ENCODE data around the gene FMO2. TPM values are rescaled to one million over a fixed set of nuclear protein-coding genes. Genes with fewer than 3 reads are reported as not detected.

FMO2 gene
- total and polyA plus RNA-seq, 10 of the 15 experiments (the other 5 are each of a cell fraction or from before 2014, with no cell fraction given), result not detected

DNA sequence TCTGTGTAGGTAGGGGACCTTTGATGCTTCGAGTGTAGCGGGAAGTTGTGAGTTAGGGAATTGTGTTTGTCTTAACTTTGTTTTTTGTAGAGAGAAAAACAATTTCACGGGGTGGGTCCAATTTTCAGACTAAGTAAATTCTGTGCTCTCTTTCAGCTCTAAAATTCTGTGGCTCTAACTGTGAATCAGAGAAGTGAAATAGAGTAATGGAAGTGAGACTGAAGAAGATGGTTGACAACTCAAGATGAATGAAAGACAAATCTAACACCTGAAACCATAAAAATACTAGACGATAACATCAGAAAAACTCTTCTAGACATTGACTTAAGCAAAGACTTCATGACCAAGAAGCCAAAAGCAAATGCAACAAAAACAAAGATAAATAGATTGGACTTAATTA is 58.8 kb downstream of the FMO2 start:
- POLR2A ChIA-PET, result interaction anchor here (0.6 to 0.7 kb wide), 2 partner anchors 52 to 506 kb away, joined by 3 to 5 read pairs; no protein-coding TSS in a partner anchor
- no TSS peak for BruUV-seq (replicated peaks)
- H3K27me3 ChIP-seq (replicated peaks in 1 of 2; ENCODE audit: control insufficient read depth in 2 of 2, insufficient read depth in 2 of 2, low read length in 1 of 2), result no peaks in the 10 kb centered on the region
- H3K9ac ChIP-seq (ENCODE audit: control insufficient read depth, insufficient read depth, low read length), result no peak overlapping the region
- no peak overlapping the region for H3K4me3 ChIP-seq
- no peak for DNase-seq (ENCODE audit: low read depth, low spot score)
- H4K20me1 ChIP-seq (ENCODE audit: control insufficient read depth, insufficient read depth), result no peaks in the 10 kb centered on the region
- H3K4me2 ChIP-seq (ENCODE audit: control insufficient read depth, insufficient read depth), result no peak overlapping the region
- no peak for FAIRE-seq
- H3K36me3 ChIP-seq (ENCODE audit: control insufficient read depth in 2 of 2, insufficient read depth in 2 of 2, low read length in 1 of 2), result no peaks in the 10 kb centered on the region
- intact Hi-C loops (cut with micrococcal nuclease; ENCODE audit: unreplicated experiment), result no loop called here
- no peaks in the 10 kb centered on the region for H3K4me1 ChIP-seq (ENCODE audit: control insufficient read depth, insufficient read depth, low read length)
- H2AFZ ChIP-seq (ENCODE audit: control insufficient read depth, low read depth, low read length), result no peak overlapping the region
- in situ Hi-C loops (cut with MboI), result no loop called here
- 48% methylated on average over 4 of the region's 4 CpGs for WGBS (ENCODE audit: insufficient coverage, insufficient replicate concordance, low lambda C conversion rate, missing lambda C conversion rate)
- no peaks in the 10 kb centered on the region for H3K9me3 ChIP-seq (replicated peaks; ENCODE audit: control insufficient read depth, insufficient read depth, low read length)
- RAD21 ChIA-PET (ENCODE audit: unreplicated experiment), result interaction anchor here (6.3 kb wide), 1 partner anchor 70 kb away, joined by 46 read pairs; the partner anchor contains the start of gene FMO4
- SMC1A ChIA-PET (ENCODE audit: uncharacterized antibody, unreplicated experiment), result interaction anchor here (1.0 to 1.2 kb wide), 2 partner anchors 13 to 70 kb away, joined by 3 read pairs; partner anchors contain the start of gene FMO4
- no peaks in the 10 kb centered on the region for H3K79me2 ChIP-seq (ENCODE audit: control insufficient read depth, insufficient read depth, low read length)
- CTCF ChIA-PET, result interaction anchor here (1.0 kb wide), 1 partner anchor 18 kb away, joined by 3 read pairs; no protein-coding TSS in a partner anchor
- ATAC-seq, result no peak
- no peak overlapping the region for H3K27ac ChIP-seq (ENCODE audit: control insufficient read depth, insufficient read depth)
- TF ChIP-seq, protein P1, sequence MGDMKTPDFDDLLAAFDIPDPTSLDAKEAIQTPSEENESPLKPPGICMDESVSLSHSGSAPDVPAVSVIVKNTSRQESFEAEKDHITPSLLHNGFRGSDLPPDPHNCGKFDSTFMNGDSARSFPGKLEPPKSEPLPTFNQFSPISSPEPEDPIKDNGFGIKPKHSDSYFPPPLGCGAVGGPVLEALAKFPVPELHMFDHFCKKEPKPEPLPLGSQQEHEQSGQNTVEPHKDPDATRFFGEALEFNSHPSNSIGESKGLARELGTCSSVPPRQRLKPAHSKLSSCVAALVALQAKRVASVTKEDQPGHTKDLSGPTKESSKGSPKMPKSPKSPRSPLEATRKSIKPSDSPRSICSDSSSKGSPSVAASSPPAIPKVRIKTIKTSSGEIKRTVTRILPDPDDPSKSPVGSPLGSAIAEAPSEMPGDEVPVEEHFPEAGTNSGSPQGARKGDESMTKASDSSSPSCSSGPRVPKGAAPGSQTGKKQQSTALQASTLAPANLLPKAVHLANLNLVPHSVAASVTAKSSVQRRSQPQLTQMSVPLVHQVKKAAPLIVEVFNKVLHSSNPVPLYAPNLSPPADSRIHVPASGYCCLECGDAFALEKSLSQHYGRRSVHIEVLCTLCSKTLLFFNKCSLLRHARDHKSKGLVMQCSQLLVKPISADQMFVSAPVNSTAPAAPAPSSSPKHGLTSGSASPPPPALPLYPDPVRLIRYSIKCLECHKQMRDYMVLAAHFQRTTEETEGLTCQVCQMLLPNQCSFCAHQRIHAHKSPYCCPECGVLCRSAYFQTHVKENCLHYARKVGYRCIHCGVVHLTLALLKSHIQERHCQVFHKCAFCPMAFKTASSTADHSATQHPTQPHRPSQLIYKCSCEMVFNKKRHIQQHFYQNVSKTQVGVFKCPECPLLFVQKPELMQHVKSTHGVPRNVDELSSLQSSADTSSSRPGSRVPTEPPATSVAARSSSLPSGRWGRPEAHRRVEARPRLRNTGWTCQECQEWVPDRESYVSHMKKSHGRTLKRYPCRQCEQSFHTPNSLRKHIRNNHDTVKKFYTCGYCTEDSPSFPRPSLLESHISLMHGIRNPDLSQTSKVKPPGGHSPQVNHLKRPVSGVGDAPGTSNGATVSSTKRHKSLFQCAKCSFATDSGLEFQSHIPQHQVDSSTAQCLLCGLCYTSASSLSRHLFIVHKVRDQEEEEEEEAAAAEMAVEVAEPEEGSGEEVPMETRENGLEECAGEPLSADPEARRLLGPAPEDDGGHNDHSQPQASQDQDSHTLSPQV (IDR thresholded peaks at IDR 0.05), result no peak
- TF ChIP-seq NR2F1 (conservative IDR thresholded peaks at IDR 0.05) (no peak), SPI1 (IDR thresholded peaks at IDR 0.05; ENCODE audit: borderline replicate concordance, insufficient read depth, low read depth, low read length) (no peak), HDGF (IDR thresholded peaks at IDR 0.05) (no peak), TARDBP (IDR thresholded peaks at IDR 0.05; ENCODE audit: borderline replicate concordance) (no peak), MYB (IDR thresholded peaks at IDR 0.05; ENCODE audit: borderline replicate concordance, low read depth, low read length) (no peak), CHD1 (IDR thresholded peaks at IDR 0.05; ENCODE audit: low read depth, low read length) (no peak), PML (IDR thresholded peaks at IDR 0.05; ENCODE audit: low read length) (no peak), ZNF274 (IDR thresholded peaks at IDR 0.05; ENCODE audit: insufficient read depth, insufficient read length) (no peak), FOXK2 (IDR thresholded peaks at IDR 0.05) (no peak), SUPT20H (IDR thresholded peaks at IDR 0.05; ENCODE audit: borderline replicate concordance, control insufficient read depth, low read depth, low read length) (no peak), RUNX3 (IDR thresholded peaks at IDR 0.05; ENCODE audit: low read length) (no peak)
- TF ChIP-seq, protein P2, sequence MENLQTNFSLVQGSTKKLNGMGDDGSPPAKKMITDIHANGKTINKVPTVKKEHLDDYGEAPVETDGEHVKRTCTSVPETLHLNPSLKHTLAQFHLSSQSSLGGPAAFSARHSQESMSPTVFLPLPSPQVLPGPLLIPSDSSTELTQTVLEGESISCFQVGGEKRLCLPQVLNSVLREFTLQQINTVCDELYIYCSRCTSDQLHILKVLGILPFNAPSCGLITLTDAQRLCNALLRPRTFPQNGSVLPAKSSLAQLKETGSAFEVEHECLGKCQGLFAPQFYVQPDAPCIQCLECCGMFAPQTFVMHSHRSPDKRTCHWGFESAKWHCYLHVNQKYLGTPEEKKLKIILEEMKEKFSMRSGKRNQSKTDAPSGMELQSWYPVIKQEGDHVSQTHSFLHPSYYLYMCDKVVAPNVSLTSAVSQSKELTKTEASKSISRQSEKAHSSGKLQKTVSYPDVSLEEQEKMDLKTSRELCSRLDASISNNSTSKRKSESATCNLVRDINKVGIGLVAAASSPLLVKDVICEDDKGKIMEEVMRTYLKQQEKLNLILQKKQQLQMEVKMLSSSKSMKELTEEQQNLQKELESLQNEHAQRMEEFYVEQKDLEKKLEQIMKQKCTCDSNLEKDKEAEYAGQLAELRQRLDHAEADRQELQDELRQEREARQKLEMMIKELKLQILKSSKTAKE (IDR thresholded peaks at IDR 0.05; ENCODE audit: low read depth, poor library complexity, severe bottlenecking), result no peak
- TF ChIP-seq, protein P3, sequence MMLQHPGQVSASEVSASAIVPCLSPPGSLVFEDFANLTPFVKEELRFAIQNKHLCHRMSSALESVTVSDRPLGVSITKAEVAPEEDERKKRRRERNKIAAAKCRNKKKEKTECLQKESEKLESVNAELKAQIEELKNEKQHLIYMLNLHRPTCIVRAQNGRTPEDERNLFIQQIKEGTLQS (IDR thresholded peaks at IDR 0.05; ENCODE audit: borderline replicate concordance, extremely low read depth, low read depth, low read length), result no peak
- TF ChIP-seq, protein P4, sequence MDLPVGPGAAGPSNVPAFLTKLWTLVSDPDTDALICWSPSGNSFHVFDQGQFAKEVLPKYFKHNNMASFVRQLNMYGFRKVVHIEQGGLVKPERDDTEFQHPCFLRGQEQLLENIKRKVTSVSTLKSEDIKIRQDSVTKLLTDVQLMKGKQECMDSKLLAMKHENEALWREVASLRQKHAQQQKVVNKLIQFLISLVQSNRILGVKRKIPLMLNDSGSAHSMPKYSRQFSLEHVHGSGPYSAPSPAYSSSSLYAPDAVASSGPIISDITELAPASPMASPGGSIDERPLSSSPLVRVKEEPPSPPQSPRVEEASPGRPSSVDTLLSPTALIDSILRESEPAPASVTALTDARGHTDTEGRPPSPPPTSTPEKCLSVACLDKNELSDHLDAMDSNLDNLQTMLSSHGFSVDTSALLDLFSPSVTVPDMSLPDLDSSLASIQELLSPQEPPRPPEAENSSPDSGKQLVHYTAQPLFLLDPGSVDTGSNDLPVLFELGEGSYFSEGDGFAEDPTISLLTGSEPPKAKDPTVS (IDR thresholded peaks at IDR 0.05; ENCODE audit: low read depth, low read length), result no peak

Data from GM12878 (cell line).